ENCODE data around the gene IGLL1. TPM values are rescaled to one million over a fixed set of nuclear protein-coding genes. Genes with fewer than 3 reads are reported as not detected.

Gene IGLL1
- total RNA-seq, 2 experiments from 2014 or later: not detected

- Histone ChIP-seq H4K20me1 (ENCODE audit: insufficient read depth, low read length) (no peaks in the 10 kb centered on the region), H3K36me3 (ENCODE audit: insufficient read depth, low read length) (no peaks in the 10 kb centered on the region), H3K4me3 (ENCODE audit: low read depth, low read length, poor library complexity, severe bottlenecking) (no peak overlapping the region), H3K27ac (ENCODE audit: low read depth, low read length, poor library complexity, severe bottlenecking) (no peak overlapping the region), H3K9me3 (ENCODE audit: low read length) (no peaks in the 10 kb centered on the region), H3K79me2 (ENCODE audit: insufficient read depth, low read depth, low read length) (no peaks in the 10 kb centered on the region), H3K9me2 (ENCODE audit: insufficient read depth, low read length) (no peaks in the 10 kb centered on the region), H3K4me1 (ENCODE audit: insufficient read depth, low read length, poor library complexity, severe bottlenecking) (no peaks in the 10 kb centered on the region), H2AFZ (ENCODE audit: low read length) (no peak overlapping the region), H3K4me2 (ENCODE audit: low read length) (no peak overlapping the region)
- DNase-seq (ENCODE audit: low spot score): no peak
- BruUV-seq (replicated peaks): no TSS peak
- no peak for TF ChIP-seq EZH2phosphoT487 (IDR thresholded peaks at IDR 0.05; ENCODE audit: borderline replicate concordance, low read depth, low read length)
- TF ChIP-seq, protein P1, sequence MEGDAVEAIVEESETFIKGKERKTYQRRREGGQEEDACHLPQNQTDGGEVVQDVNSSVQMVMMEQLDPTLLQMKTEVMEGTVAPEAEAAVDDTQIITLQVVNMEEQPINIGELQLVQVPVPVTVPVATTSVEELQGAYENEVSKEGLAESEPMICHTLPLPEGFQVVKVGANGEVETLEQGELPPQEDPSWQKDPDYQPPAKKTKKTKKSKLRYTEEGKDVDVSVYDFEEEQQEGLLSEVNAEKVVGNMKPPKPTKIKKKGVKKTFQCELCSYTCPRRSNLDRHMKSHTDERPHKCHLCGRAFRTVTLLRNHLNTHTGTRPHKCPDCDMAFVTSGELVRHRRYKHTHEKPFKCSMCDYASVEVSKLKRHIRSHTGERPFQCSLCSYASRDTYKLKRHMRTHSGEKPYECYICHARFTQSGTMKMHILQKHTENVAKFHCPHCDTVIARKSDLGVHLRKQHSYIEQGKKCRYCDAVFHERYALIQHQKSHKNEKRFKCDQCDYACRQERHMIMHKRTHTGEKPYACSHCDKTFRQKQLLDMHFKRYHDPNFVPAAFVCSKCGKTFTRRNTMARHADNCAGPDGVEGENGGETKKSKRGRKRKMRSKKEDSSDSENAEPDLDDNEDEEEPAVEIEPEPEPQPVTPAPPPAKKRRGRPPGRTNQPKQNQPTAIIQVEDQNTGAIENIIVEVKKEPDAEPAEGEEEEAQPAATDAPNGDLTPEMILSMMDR (conservative IDR thresholded peaks at IDR 0.05; ENCODE audit: low read length): no peak
- CTCF ChIA-PET (ENCODE audit: unreplicated experiment): no interaction called here
- POLR2A ChIA-PET: interaction anchor here (0.7 kb wide), 1 partner anchor 271 kb away, joined by 4 read pairs; no protein-coding TSS in a partner anchor
- intact Hi-C loops (cut with micrococcal nuclease; ENCODE audit: unreplicated experiment): no loop called here
Observed at GRCh38 chr22:23576681-23577080, 3.4 kb downstream of the IGLL1 start.

DNA sequence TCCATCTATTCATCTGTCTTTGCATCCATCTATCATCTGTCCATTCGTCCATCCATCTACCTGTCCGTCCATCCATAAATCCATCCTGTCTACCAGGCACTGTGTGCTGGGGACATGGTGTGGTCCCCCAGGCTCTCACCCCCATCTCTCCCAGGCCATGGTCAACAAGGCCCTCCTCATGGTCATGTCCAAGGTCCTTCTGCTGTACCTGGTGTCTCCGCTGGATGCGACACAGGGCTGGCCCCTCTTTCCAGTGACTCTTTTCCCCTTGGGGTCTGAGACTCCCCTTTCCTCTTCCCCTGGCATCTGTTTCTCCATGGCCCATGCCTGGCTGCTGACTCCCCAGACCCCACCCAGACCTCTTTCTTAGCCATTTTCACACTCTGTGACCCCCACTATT lies 4.5 kb downstream of the IGLL1 start:
- no peaks in the 10 kb centered on the region for H4K20me1 ChIP-seq (ENCODE audit: insufficient read depth, low read length)
- no TSS peak for BruUV-seq (replicated peaks)
- H3K27ac ChIP-seq (ENCODE audit: low read depth, low read length, poor library complexity, severe bottlenecking): no peak overlapping the region
- H3K79me2 ChIP-seq (ENCODE audit: insufficient read depth, low read depth, low read length): no peaks in the 10 kb centered on the region
- CTCF ChIA-PET (ENCODE audit: unreplicated experiment): no interaction called here
- H3K4me1 ChIP-seq (ENCODE audit: insufficient read depth, low read length, poor library complexity, severe bottlenecking): no peaks in the 10 kb centered on the region
- H3K9me3 ChIP-seq (ENCODE audit: low read length): no peaks in the 10 kb centered on the region
- DNase-seq (ENCODE audit: low spot score): no peak
- H3K4me3 ChIP-seq (ENCODE audit: low read depth, low read length, poor library complexity, severe bottlenecking): no peak overlapping the region
- no peak overlapping the region for H2AFZ ChIP-seq (ENCODE audit: low read length)
- H3K9me2 ChIP-seq (ENCODE audit: insufficient read depth, low read length): no peaks in the 10 kb centered on the region
- H3K4me2 ChIP-seq (ENCODE audit: low read length): no peak overlapping the region
- POLR2A ChIA-PET: no interaction called here
- no peaks in the 10 kb centered on the region for H3K36me3 ChIP-seq (ENCODE audit: insufficient read depth, low read length)
- intact Hi-C loops (cut with micrococcal nuclease; ENCODE audit: unreplicated experiment): no loop called here
- no peak for TF ChIP-seq EZH2phosphoT487 (IDR thresholded peaks at IDR 0.05; ENCODE audit: borderline replicate concordance, low read depth, low read length)
- TF ChIP-seq, protein P1 (conservative IDR thresholded peaks at IDR 0.05; ENCODE audit: low read length): no peak

- ChIA-PET POLR2A (no interaction called here), CTCF (ENCODE audit: unreplicated experiment) (no interaction called here)
- Histone ChIP-seq H3K9me3 (ENCODE audit: low read length) (no peaks in the 10 kb centered on the region), H3K4me3 (ENCODE audit: low read depth, low read length, poor library complexity, severe bottlenecking) (no peak overlapping the region), H3K9me2 (ENCODE audit: insufficient read depth, low read length) (no peaks in the 10 kb centered on the region), H2AFZ (ENCODE audit: low read length) (no peak overlapping the region), H4K20me1 (ENCODE audit: insufficient read depth, low read length) (no peaks in the 10 kb centered on the region), H3K79me2 (ENCODE audit: insufficient read depth, low read depth, low read length) (no peaks in the 10 kb centered on the region), H3K4me2 (ENCODE audit: low read length) (no peak overlapping the region), H3K4me1 (ENCODE audit: insufficient read depth, low read length, poor library complexity, severe bottlenecking) (no peaks in the 10 kb centered on the region), H3K36me3 (ENCODE audit: insufficient read depth, low read length) (no peaks in the 10 kb centered on the region), H3K27ac (ENCODE audit: low read depth, low read length, poor library complexity, severe bottlenecking) (no peak overlapping the region)
- no peak for DNase-seq (ENCODE audit: low spot score)
- intact Hi-C loops (cut with micrococcal nuclease; ENCODE audit: unreplicated experiment): no loop called here
- TF ChIP-seq, protein P1 (conservative IDR thresholded peaks at IDR 0.05; ENCODE audit: low read length): no peak
- no peak for TF ChIP-seq EZH2phosphoT487 (IDR thresholded peaks at IDR 0.05; ENCODE audit: borderline replicate concordance, low read depth, low read length)
- BruUV-seq (replicated peaks): no TSS peak
Observed at GRCh38 chr22:23574877-23575276, 5.2 kb downstream of the IGLL1 start.
